ENCODE results near the gene FBN1.

Gene FBN1

GRCh38 chr15:48427479-48427878, 218.0 kb downstream of the FBN1 start:
- DNase-seq (ENCODE audit: low read depth in 3 of 3) = no peak

DNA sequence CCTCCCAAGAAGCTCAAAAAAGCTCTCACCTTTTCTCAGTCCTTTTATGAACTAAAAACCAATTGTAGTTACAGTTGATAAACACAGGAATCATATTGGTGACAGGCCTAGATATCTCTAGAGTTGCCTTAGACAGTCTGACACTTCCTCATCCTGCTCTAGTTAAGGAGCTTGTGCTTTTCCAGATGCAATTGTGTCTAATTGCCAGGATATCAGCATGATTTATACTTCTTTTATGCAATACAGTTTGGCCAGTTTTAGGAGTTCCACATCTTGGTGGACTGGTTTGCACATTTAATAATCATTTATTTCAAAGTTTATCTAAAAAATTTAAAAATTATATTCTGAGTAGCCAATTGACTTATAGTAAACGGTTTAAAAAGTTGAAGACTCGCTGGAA, 218.6 kb downstream of the FBN1 start:
- no peak for DNase-seq (ENCODE audit: low read depth in 3 of 3)

GRCh38 chr15:48426044-48426443, 219.5 kb downstream of the FBN1 start:
- no peak for DNase-seq (ENCODE audit: low read depth in 3 of 3)

DNA sequence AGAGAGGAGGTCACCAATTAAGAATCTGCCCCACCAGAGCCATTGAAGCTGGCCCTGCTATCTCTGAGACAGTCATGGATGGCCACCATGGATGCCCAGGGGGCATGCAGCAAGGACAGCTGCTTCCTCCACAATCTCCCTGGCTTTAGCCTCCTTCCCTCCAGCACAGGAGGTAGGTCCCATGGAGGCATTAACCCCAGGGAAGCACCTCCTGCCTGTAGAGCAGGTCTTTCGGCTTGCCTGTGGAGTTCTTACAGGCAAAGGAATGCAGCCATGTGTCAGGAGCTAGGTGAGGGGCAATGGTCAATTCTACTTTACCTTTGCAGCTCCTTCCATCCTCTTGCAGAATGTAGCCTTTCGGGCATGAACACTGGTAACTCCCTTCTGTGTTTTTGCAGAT, 220.5 kb downstream of the FBN1 start:
- DNase-seq (ENCODE audit: low read depth in 3 of 3) = no peak

DNA sequence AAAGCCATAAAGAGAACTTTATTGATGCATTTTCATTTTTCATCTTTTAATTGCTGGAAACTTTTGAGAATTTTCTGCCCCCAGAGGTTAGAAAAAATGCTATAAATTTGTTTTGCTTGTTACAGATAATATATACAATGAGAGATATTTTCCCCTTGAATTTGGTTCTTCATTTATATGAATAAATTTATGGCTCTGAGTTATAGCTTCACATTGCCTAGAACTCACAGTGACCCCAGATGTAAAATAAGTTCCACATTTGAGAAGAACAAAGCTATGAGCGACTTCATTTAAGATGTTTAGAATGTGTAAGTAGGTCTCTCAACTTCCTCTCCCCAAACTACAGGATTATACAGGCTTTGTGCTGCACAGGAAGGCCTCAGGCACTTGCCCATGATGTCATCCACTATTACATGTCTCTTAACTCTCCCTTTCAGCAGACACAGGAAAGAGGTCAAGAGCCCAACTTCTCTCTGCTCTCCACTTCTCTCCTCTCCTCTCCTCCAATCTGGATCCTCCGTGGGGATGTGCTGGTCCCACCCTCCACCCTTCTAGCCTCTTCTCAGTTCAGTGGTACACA, 221.5 kb downstream of the FBN1 start:
- DNase-seq (ENCODE audit: low read depth in 3 of 3) = no peak

DNA sequence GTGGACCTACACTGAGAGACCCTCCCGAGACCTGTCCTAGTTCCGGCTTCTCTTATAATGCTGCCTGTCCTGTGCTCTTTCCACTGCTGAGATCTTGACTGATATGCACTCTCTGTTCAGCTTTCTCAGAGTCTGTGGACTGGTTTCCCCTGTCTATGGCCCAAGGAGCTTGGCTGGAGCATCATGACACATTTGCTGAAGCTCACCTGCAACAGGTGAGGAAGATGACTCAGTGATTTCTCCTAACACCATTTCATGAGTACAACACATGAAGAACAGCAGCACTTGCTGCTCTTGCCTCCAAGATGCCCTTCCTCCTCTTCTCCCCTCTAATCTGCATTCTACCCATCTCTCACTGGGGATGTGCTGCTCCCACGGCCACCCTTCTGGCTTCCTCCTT, 222.2 kb downstream of the FBN1 start:
- no peak for DNase-seq (ENCODE audit: low read depth in 3 of 3)

DNA sequence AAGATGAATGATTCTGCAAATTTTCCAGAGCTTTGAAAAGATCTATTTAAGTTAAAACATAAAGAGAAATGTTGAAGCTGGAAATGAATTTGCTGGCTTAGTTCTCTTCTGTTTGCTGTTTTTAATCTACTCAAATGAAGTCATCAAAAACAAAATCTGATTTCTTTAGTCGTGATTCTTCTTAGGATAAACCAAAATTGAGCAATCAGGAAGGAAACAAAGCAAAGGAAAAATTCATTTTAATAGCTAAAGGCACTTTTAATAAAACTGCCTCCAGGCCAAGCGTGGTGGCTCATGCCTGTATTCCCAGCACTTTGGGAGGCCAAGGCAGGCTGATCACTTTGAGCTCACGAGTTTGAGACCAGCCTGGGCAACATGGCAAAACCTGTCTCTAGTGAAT, 223.1 kb downstream of the FBN1 start:
- no peak for DNase-seq (ENCODE audit: low read depth in 3 of 3)

- no peak for DNase-seq (ENCODE audit: low read depth in 3 of 3)
Observed at GRCh38 chr15:48421362-48421761, 224.1 kb downstream of the FBN1 start.

DNA sequence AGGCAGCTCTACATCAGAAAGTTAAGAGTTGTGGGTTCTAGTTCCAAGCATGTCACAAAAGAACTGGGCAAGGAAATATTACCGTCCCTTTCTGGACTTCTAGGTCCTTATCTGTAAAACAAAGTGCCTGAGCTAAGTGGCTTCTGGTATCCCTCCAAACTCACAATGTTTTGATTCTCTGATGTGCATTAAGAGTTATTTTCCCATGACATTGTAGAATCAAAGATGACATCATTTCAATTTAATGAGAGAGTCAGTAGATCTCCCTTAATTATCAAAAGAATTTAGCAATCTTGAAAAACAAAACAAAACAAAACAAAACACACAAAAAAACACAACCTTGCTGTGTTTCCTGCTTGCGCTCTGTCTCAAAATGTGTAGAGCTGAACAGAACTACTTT, 225.6 kb downstream of the FBN1 start:
- no peak for DNase-seq (ENCODE audit: low read depth in 3 of 3)

DNA sequence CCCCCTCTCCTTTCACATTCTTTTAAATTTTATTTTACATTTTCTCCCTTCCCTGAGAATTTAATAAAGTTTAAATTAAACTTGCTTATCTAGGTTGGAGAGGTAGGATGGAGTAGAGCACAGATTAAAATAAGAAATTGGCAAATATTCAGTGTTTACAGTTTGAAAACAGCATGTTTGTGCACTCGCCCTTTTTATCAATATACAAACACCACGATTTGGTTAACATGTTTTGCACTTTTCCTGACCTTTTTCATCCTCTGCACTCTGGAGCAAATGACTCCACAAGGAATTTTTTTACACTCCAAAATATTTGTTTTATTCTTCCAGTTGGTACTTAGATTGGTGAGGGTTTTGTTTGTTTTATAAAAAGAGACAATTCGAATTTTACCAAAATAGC, 227.2 kb downstream of the FBN1 start:
- no peak for DNase-seq (ENCODE audit: low read depth in 3 of 3)

- DNase-seq (ENCODE audit: low read depth in 3 of 3) = no peak
Observed at GRCh38 chr15:48416301-48416700, 229.2 kb downstream of the FBN1 start.

- DNase-seq (ENCODE audit: low read depth in 3 of 3) = no peak
Observed at GRCh38 chr15:48415036-48415886, 230.2 kb downstream of the FBN1 start.

DNA sequence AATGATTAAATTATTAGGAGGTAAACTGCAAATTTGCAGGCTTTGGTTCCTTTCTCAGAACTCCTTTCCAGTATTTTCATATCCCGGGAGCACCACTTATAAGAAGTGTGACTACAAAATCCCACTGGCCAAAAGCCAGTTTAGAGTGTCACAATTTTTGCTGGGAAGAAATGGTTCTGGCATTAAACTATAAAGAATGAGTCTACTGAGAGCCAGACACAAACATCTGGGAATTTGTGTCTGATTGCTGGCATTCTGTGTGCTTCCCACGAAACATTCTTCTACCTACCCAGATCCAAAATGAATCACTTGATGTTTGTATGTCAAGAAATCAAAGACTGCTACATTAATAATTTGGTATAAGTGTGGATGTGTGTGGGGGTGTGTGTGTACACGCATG, 231.5 kb downstream of the FBN1 start:
- DNase-seq (ENCODE audit: low read depth in 3 of 3) = no peak

- DNase-seq (ENCODE audit: low read depth in 3 of 3) = no peak
Observed at GRCh38 chr15:48413304-48413703, 232.2 kb downstream of the FBN1 start.

DNA sequence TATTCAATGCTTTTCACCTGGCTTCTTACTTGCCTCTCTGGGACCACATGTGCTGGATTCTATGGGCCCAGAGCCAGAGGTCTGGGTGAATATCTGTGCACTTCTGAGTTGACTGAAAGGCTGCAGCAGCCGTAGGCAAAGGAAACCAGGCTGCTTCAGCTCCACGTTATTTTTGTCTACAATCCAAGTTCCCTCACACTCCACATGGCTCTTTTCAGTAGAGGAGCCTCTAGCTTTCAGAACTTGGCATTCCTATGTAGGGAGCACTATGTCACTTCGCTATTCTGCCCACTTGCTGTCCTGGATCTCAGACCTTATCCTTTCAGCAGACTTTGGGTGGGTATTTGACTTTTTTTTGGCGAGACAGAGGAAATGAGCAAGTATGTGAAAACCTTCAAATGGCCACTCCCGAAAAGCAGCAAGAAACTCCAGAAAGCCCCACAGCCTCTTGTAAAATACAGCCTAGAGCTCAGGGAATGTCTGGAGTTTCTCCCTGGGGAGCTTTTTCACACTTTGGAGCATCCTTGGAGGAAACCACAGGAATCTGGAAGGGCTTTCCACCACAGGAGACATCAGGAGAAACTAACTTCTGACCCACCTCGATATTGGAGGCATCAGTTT, 233.4 kb downstream of the FBN1 start:
- DNase-seq (ENCODE audit: low read depth in 3 of 3) = no peak

DNA sequence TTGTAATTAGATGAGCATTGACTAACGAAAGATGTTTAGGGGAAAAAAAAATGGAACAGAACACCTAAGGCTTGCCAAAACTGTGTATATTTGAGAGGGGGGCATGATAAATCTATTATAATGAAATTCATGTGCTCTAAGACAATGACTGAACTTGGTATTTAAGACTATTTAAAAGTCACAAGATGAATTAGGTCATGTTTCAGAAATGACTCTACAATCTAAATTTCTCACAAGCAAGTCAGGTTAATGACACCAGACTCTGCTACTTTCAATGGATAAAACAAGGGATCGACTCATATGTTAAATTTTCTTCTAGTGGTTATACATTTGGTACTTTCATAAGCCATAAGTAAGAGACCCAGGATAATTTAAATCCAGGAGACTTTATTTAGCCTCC, 235.9 kb downstream of the FBN1 start:
- no peak for DNase-seq (ENCODE audit: low read depth in 3 of 3)

DNA sequence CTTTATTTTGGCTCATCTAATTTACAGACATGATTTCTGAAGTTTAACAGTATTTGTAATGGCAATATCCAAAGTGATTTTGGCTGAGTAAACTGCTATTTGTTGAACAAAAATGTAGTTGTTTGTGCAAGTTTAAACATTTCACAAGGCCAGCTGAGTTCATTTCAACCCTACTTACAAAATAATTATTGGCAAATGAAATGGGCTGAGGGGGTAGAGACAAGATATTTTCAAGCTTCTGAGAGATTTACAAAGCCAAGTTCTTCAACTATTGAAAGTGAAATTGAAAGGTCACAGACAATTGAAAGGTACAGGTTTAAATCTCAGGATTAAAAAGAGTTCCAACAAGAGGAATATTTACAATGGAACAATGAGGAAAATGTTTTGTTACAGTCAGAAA, 237.2 kb downstream of the FBN1 start:
- no peak for DNase-seq (ENCODE audit: low read depth in 3 of 3)

DNA sequence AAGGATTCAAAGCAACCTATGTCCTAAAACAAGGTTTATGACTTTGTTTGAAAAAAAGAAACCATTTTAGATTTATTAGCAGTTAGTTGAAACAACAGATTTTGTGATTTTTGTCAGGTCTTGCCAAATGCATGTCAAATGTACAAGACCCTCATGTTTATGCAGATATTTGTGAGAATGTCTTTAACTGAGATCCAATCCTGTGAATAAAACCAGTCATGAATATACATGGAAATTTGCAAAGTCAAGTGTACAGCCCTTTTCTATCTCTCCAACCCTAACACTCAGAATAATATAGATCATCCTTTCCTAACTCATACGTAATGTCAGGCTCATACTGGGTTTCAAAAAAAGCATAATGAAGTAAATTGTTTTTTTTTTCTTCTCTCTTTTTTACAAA, 237.9 kb downstream of the FBN1 start:
- DNase-seq (ENCODE audit: low read depth in 3 of 3) = no peak

DNA sequence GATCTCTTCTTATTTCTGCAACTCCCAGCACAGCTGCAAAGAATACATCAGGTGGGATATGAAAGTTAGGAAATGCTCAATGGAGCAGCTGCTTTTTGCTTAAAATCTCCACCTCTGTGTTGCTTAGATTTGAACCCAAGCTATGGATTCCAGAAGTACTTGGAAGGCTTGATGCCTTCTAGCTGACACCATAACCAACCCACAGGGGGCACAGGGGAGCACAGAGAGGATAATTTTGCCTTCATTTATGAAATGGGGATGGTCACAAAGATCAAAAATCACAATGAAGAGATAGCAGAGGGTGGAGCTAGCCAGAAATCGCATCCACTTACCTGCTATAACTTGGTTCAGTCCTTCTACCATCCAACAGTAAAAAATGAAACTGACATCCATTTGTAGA, 238.6 kb downstream of the FBN1 start:
- DNase-seq (ENCODE audit: low read depth in 3 of 3) = no peak

DNA sequence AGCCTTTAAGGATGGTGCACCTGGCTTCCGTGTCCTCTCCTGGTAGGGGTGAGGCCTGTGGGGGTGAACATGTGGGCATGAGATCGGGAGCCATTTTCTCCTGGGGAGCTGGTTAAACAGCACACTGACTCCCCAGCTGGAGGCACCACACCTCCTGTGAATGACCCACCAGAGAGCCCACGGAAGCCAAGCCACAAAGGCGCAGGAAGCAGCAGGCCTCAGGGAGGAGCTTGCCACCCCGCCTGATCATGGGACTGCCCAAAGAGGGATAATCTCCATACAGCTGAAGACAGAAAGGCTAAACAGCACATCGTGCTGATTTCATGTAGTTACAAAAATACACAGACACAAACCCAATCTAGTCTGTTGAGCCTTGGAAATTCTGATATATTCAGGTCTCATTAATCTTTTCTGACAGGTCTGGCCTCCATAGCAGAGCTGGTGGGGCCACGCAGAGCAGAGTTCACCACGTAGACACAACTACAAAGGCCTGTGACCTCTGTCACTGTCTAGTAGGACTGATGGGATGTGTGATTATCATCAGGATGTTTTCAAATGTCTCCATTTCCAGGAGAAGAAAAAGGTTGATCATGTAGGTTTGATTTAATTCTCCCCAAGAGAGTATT, 239.1 kb downstream of the FBN1 start:
- no peak for DNase-seq (ENCODE audit: low read depth in 3 of 3)

GRCh38 chr15:48402427-48403177, 242.9 kb downstream of the FBN1 start:
- no peak for DNase-seq (ENCODE audit: low read depth in 3 of 3)

- DNase-seq (ENCODE audit: low read depth in 3 of 3) = no peak
Observed at GRCh38 chr15:48400086-48400485, 245.4 kb downstream of the FBN1 start.
